Panc1 (cell line): ENCODE measurements around the gene MMP11. TPM values are rescaled to one million over a fixed set of nuclear protein-coding genes. Genes with fewer than 3 reads are reported as not detected.

Experiments used
- ATAC-seq: fragments of 200-7000 bp; cut with Tn5 transposase; 2 replicates; pipeline ENCODE4 v1.9.1; 2020; ENCODE audit warnings: mild to moderate bottlenecking, moderate library complexity
- BruUV-seq: library from RNA; stranded (reverse); fragments of 400-500 nt; replicated peaks from 2 replicates; lab custom pipeline; 2021; lab: Mats Ljungman, UMichigan
- CTCF ChIA-PET: fragments of 300-600 bp; sonication (Branson Sonifier 250); formaldehyde crosslinking; loops from one replicate; lab custom pipeline; 2022; ENCODE audit warnings: antibody characterized with exemption; lab: Charles Lee
- POLR2A ChIA-PET: fragments of 300-600 bp; sonication (Branson Sonifier 250); formaldehyde crosslinking; loops from one replicate; lab custom pipeline; 2022; ENCODE audit warnings: antibody characterized with exemption; lab: Charles Lee
- DNase-seq: peaks from one replicate; pipeline ENCODE4 v3.0.0-alpha.2; 2010; ENCODE audit warnings: low read depth, low spot score
- H3K27ac ChIP-seq: 2 replicates; pipeline ENCODE4 v1.5.1; 2011; ENCODE audit warnings: mild to moderate bottlenecking, low read length, inconsistent platforms
- H3K27me3 ChIP-seq: fragments of 200-500 bp; sonication (Bioruptor generic); 2 replicates; pipeline ENCODE4 v1.6.0; 2014; ENCODE audit warnings: low read length, inconsistent platforms; ENCODE audit not compliant: control insufficient read depth, insufficient read depth
- H3K36me3 ChIP-seq: fragments of 200-500 bp; sonication (Bioruptor generic); 2 replicates; pipeline ENCODE4 v1.5.1; 2014; ENCODE audit warnings: inconsistent platforms, mild to moderate bottlenecking, low read length, moderate library complexity; ENCODE audit not compliant: control insufficient read depth, insufficient read depth
- H3K4me1 ChIP-seq: 2 replicates; pipeline ENCODE4 v1.5.1; 2011; ENCODE audit warnings: inconsistent platforms, mild to moderate bottlenecking, low read length, moderate library complexity; ENCODE audit not compliant: control insufficient read depth, insufficient read depth
- H3K4me3 ChIP-seq, 2 experiments: 2 replicates each; pipeline ENCODE4 v1.5.1; 2011 to 2012; ENCODE audit warnings: low read depth in 2 of 2, low read length in 2 of 2, mild to moderate bottlenecking in 2 of 2, inconsistent platforms in 1 of 2, moderate library complexity in 1 of 2
- H3K9me3 ChIP-seq: fragments of 200-500 bp; sonication (Bioruptor generic); 2 replicates; pipeline ENCODE4 v1.5.1; 2014; ENCODE audit warnings: low read depth, mild to moderate bottlenecking, inconsistent platforms, low read length, moderate library complexity; ENCODE audit not compliant: control insufficient read depth, insufficient read depth
- POLR2AphosphoS5 ChIP-seq: IDR thresholded peaks from 2 replicates; pipeline ENCODE4 v1.6.1; 2012; ENCODE audit warnings: mild to moderate bottlenecking, low read depth, low read length, moderate library complexity
- REST ChIP-seq, 2 experiments: IDR thresholded peaks; 2 replicates each; pipeline ENCODE4 v1.6.1; 2011 to 2012; ENCODE audit warnings: low read depth in 2 of 2, control low read depth in 1 of 2, low read length in 1 of 2, mild to moderate bottlenecking in 1 of 2, moderate library complexity in 1 of 2; ENCODE audit not compliant: insufficient read depth in 1 of 2
- SIN3A ChIP-seq: IDR thresholded peaks from 2 replicates; pipeline ENCODE4 v1.6.1; 2012; ENCODE audit warnings: low read depth, mild to moderate bottlenecking, low read length, moderate library complexity, borderline replicate concordance; ENCODE audit not compliant: insufficient read depth
- TCF7L2 ChIP-seq: IDR thresholded peaks from 2 replicates; pipeline ENCODE4 v1.6.1; 2011; ENCODE audit warnings: mild to moderate bottlenecking, low read depth, low read length, inconsistent platforms
- in situ Hi-C: cut with HindIII; loops from 2 replicates; pipeline ENCODE4 v1.10.0; 2016; ENCODE audit warnings: low sequenced_read_pairs, low pct_unique_long_range_greater_than_20kb
- intact Hi-C: fragments of 100-400 bp; cut with micrococcal nuclease; formaldehyde crosslinking; loops from one replicate; pipeline ENCODE4 v1.10.0; 2022; ENCODE audit not compliant: unreplicated experiment
- total RNA-seq: library from RNA; stranded (reverse); gene quantifications from one replicate; pipeline ENCODE4 v1.2.1, GENCODE V29; 2021; ENCODE audit not compliant: unreplicated experiment
- TF ChIP-seq, protein P1 (sequence below): fragments of 450-650 bp; IDR thresholded peaks from 2 replicates; pipeline ENCODE4 v1.5.1; 2017; ENCODE audit warnings: mild to moderate bottlenecking

MMP11 gene
- total RNA-seq, 1 experiment from 2014 or later = 3.0 TPM

DNA sequence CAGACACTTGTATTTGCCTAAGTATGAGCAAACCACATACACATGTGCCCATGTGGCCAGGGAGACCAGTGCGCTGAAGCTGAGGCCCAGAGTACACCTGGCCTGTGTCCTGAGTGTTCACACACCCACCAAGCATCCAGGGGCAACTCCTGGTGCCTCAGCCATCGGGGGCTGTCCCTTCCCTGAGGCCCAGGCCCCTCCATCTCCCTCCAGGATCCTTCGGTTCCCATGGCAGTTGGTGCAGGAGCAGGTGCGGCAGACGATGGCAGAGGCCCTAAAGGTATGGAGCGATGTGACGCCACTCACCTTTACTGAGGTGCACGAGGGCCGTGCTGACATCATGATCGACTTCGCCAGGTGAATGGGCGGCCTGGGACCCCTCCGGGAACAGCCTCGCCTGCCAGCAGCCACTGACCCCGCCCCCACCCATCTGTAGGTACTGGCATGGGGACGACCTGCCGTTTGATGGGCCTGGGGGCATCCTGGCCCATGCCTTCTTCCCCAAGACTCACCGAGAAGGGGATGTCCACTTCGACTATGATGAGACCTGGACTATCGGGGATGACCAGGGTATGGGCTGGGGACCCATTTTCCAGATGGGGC is 7.6 kb downstream of the MMP11 start:
- intact Hi-C loops (no loop called here), in situ Hi-C loops (no loop called here)
- no TSS peak for BruUV-seq
- Histone ChIP-seq H3K27me3 (no peaks in the 10 kb centered on the region), H3K36me3 (no peaks in the 10 kb centered on the region), H3K27ac (no peak overlapping the region), H3K9me3 (no peaks in the 10 kb centered on the region), H3K4me1 (peaks cover 6% of the 10 kb centered on the region), H3K4me3 (no peak overlapping the region)
- ATAC-seq (no peak), DNase-seq (no peak)
- ChIA-PET CTCF (no interaction called here), POLR2A (no interaction called here)
- TF ChIP-seq POLR2AphosphoS5 (no peak), SIN3A (no peak), REST (IDR thresholded peaks at IDR 0.05; ENCODE audit: insufficient read depth in 1 of 2, low read depth in 2 of 2, low read length in 1 of 2) (no peak), TCF7L2 (no peak)
- TF ChIP-seq, protein P1, sequence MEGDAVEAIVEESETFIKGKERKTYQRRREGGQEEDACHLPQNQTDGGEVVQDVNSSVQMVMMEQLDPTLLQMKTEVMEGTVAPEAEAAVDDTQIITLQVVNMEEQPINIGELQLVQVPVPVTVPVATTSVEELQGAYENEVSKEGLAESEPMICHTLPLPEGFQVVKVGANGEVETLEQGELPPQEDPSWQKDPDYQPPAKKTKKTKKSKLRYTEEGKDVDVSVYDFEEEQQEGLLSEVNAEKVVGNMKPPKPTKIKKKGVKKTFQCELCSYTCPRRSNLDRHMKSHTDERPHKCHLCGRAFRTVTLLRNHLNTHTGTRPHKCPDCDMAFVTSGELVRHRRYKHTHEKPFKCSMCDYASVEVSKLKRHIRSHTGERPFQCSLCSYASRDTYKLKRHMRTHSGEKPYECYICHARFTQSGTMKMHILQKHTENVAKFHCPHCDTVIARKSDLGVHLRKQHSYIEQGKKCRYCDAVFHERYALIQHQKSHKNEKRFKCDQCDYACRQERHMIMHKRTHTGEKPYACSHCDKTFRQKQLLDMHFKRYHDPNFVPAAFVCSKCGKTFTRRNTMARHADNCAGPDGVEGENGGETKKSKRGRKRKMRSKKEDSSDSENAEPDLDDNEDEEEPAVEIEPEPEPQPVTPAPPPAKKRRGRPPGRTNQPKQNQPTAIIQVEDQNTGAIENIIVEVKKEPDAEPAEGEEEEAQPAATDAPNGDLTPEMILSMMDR = no peak

GRCh38 chr22:23781065-23781464 is 8.4 kb downstream of the MMP11 start:
- DNase-seq = no peak
- ChIA-PET POLR2A (no interaction called here), CTCF (no interaction called here)
- in situ Hi-C loops (no loop called here), intact Hi-C loops (no loop called here)
- no TSS peak for BruUV-seq
- no peak; the same call in 1 of the 2 replicates for ATAC-seq
- Histone ChIP-seq H3K4me1 (peaks cover 6% of the 10 kb centered on the region), H3K36me3 (no peaks in the 10 kb centered on the region), H3K4me3 (no peak overlapping the region), H3K27ac (peak overlapping the region; percentile 13; the same call in 1 of the 2 replicates), H3K27me3 (no peaks in the 10 kb centered on the region), H3K9me3 (no peaks in the 10 kb centered on the region)
- TF ChIP-seq POLR2AphosphoS5 = no peak

DNA sequence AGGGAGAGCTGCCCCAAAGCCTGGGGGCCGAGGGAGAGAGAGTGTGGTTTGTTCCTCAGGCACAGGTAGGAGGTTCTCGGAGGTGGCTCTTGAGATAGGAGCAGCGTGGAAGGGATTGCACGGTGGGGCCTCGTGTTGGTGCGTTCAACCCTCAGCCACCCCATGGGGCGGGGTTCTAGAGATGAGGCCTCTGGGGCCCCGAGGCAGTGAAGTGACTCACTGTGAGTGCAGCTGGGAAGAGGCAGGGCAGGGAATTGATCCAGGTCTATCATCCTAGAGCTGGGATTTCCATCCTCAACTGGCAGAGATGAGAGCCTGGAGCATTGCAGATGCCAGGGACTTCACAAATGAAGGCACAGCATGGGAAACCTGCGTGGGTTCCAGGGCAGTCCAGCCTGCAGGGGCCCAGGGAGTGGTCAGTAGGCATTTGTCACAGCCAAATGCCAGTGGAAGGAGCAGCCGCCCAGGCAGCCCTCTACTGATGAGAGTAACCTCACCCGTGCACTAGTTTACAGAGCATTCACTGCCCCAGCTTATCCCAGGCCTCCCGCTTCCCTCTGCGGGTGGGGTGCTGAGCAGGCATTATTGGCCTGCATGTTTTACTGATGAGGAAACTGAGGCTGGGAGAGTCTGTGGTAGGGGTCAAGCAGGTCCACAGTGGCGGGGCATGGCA is 9.0 kb downstream of the MMP11 start:
- Histone ChIP-seq H3K27me3 (no peaks in the 10 kb centered on the region), H3K27ac (peak overlapping the region; percentile 13; the same call in 1 of the 2 replicates), H3K9me3 (no peaks in the 10 kb centered on the region), H3K4me3 (no peak overlapping the region), H3K36me3 (no peaks in the 10 kb centered on the region), H3K4me1 (peaks cover 10% of the 10 kb centered on the region)
- no peak for DNase-seq
- no TSS peak for BruUV-seq
- ChIA-PET POLR2A (no interaction called here), CTCF (no interaction called here)
- no peak for TF ChIP-seq POLR2AphosphoS5
- no peak for TF ChIP-seq SIN3A
- TF ChIP-seq, protein P1 = no peak
- TF ChIP-seq REST (IDR thresholded peaks at IDR 0.05; ENCODE audit: insufficient read depth in 1 of 2, low read depth in 2 of 2, low read length in 1 of 2) = no peak
- TF ChIP-seq TCF7L2 = no peak
- in situ Hi-C loops (no loop called here), intact Hi-C loops (no loop called here)
- ATAC-seq = peak; percentile 76
